ENCODE results near the gene EPHB3. TPM values are rescaled to one million over a fixed set of nuclear protein-coding genes. Genes with fewer than 3 reads are reported as not detected.
A peak's percentile ranks its signal among the peaks of the same experiment; 100 is the strongest.

The EPHB3 gene
- total and polyA plus RNA-seq, 2 of the 4 experiments (the other 2 are of a cell fraction) = 0.72 to 2.9 TPM

DNA sequence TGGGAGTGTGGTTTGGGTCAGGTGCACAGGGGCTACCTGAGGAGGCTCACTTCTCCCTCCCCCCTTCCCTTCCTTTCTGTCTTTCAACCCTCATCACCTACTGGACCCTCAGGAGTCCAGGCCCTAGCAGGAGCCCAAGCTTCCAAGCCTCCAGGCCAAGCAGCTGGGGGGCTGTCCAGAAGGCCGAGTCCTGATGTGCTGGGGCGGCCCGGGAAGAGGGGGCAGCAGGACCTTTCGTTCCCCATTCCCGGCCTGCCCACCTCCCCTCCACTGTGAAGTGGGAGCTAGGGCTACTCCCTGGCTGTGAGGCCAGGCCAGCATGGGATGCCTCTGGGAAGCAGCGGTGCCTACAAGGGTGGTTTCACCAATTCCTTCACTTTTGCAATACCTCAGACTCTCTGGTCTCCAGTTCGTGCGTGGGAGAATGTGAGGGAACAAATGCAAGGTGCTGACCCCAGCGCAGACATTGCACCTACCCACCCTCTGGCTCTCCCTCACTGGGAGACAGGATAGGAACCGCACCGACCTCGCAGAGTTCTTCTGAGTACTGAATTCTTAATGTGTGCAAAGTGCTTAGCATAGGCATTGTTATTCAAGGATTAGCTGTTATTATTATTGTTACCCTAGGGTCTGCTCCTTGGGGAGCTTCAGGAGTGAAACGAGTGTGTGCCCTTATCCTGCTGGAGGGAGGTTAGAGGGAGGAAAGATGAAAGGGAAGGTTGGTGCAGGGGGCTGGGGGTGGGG lies 2.5 kb downstream of the EPHB3 start (continued):
- TF ChIP-seq CEBPB (IDR thresholded peaks at IDR 0.05; ENCODE audit: low read depth, low read length) (no peak), CHD1 (IDR thresholded peaks at IDR 0.05; ENCODE audit: low read depth, low read length) (no peak)

DNA sequence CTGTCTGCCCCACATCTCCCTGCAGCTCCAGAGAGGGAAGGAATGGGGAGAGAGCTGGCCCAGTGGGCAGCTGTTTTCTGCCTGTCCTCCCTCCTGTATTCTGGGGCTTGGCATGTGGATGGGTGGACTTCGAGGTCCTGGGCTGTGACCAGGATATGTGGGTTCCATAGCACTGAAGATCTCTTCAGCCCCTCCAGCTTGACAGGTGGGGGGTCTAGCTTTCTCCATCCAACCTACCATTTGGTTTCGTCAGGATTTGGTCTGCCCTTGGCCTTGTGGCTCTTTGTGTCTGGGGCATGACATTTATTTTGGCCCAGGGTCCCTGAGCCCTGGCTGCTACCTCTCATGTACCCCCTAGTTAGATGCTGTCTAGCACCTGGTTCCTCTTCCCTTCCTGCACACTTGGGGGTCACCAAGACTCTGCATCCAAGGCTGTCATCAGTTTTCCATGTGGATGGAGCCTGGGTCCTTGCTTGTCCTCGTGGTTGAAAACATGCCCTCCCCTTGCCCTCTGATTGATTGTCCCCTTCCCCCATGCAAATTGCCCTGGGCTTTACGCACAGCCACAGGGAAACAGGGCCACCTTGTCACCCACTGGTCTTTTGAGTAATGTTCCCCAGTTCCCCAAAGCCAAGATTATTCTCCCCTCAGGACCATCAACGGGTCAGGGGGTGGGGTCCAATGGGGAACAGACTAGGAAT lies 3.2 kb downstream of the EPHB3 start:
- Histone ChIP-seq H3K27me3 (ENCODE audit: control insufficient read depth, insufficient read depth, low read length) (0 out of 2 replicates have a peak, but pooled peaks cover 2% of the 10 kb centered on the region), H3K23ac (ENCODE audit: low read depth, low read length) (peak overlapping the region; percentile 36; the same call in 1 of the 2 replicates), H4K5ac (ENCODE audit: low read depth, low read length) (no peak overlapping the region), H3K4ac (ENCODE audit: low read depth, low read length) (peak overlapping the region; percentile 91; the same call in 1 of the 2 replicates), H3K27ac (ENCODE audit: insufficient read depth, low read length) (no peak overlapping the region; the same call in 1 of the 2 replicates), H2BK15ac (ENCODE audit: low read depth, low read length) (no peak overlapping the region), H2BK120ac (ENCODE audit: low read depth, low read length) (peak overlapping the region; percentile 50), H3K9me3 (ENCODE audit: control insufficient read depth, insufficient read depth, low read length) (no peaks in the 10 kb centered on the region), H3K4me1 (ENCODE audit: control insufficient read depth, insufficient read depth, low read length) (peaks cover 48% of the 10 kb centered on the region), H2AK9ac (replicated peaks; ENCODE audit: low read depth, low read length, poor library complexity) (peak overlapping the region; percentile 48), H4K20me1 (ENCODE audit: insufficient read depth, low read length) (peaks cover 4% of the 10 kb centered on the region; the same call in 1 of the 2 replicates), H2BK20ac (ENCODE audit: low read depth, low read length) (no peak overlapping the region), H3K36me3 (ENCODE audit: control insufficient read depth, insufficient read depth, low read length) (no peaks in the 10 kb centered on the region), H2AFZ (replicated peaks; ENCODE audit: low read length, poor library complexity) (peak overlapping the region; percentile 88), H3K56ac (ENCODE audit: extremely low read depth, insufficient read depth, low read length) (no peak overlapping the region), H2AK5ac (ENCODE audit: low read depth, low read length) (0 out of 2 replicates have a peak overlapping the region, but pooled peaks have one; percentile 6), H3K79me1 (ENCODE audit: low read depth in 1 of 2, low read length in 2 of 2) (peaks cover 4 to 43% of the 10 kb centered on the region in 2 experiments; a peak in 2 of 4 replicates), H3K9ac (ENCODE audit: low read depth, low read length) (no peak overlapping the region; the same call in 1 of the 2 replicates), H4K91ac (ENCODE audit: insufficient read depth, low read depth, low read length) (no peak overlapping the region), H3K4me3 (ENCODE audit: insufficient read depth, low read depth, low read length) (no peak overlapping the region), H3K18ac (ENCODE audit: low read depth, low read length) (no peak overlapping the region; the same call in 1 of the 2 replicates), H2BK5ac (ENCODE audit: low read depth, low read length, poor library complexity, severe bottlenecking) (no peak overlapping the region), H4K8ac (ENCODE audit: low read depth in 2 of 2, low read length in 2 of 2) (no peak overlapping the region), H3K9me1 (ENCODE audit: insufficient read depth, low read length) (peaks cover 24% of the 10 kb centered on the region), H3K14ac (replicated peaks; ENCODE audit: low read depth, low read length) (peak overlapping the region; percentile 11; the same call in 1 of the 2 replicates), H3K4me2 (ENCODE audit: low read depth, low read length) (peak overlapping the region; percentile 52; the same call in 1 of the 2 replicates)
- POLR2A ChIA-PET (ENCODE audit: unreplicated experiment) = no interaction called here
- CTCF ChIA-PET = interaction anchor here (0.9 to 1.2 kb wide), 3 partner anchors 56 to 213 kb away, joined by 3 to 5 read pairs (median 3); no protein-coding TSS in a partner anchor
- no peak for DNase-seq
- BruUV-seq (replicated peaks) = no TSS peak
- 67% methylated on average over 3 of the region's 5 CpGs; no CpG with 5 or more reads in 1 of the 2 experiments for WGBS, 2 experiments (ENCODE audit: extremely low coverage in 2 of 2, insufficient read length in 1 of 2)
- in situ Hi-C loops (cut with MboI; ENCODE audit: low sequenced_read_pairs) = no loop called here
- dilution Hi-C loops (cut with HindIII; ENCODE audit: low sequenced_read_pairs, unreplicated experiment) = no loop called here
- intact Hi-C loops (cut with micrococcal nuclease) = loop anchor here (2.0 kb wide), 1 partner anchor 152 kb away; no protein-coding TSS in a partner anchor
- no peak for ATAC-seq (ENCODE audit: low read depth)
- TF ChIP-seq, protein P1, sequence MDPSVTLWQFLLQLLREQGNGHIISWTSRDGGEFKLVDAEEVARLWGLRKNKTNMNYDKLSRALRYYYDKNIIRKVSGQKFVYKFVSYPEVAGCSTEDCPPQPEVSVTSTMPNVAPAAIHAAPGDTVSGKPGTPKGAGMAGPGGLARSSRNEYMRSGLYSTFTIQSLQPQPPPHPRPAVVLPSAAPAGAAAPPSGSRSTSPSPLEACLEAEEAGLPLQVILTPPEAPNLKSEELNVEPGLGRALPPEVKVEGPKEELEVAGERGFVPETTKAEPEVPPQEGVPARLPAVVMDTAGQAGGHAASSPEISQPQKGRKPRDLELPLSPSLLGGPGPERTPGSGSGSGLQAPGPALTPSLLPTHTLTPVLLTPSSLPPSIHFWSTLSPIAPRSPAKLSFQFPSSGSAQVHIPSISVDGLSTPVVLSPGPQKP (IDR thresholded peaks at IDR 0.05; ENCODE audit: borderline replicate concordance, low read depth, low read length) = no peak
- TF ChIP-seq NFE2L2 (IDR thresholded peaks at IDR 0.05; ENCODE audit: low read depth, low read length) (no peak), BHLHE40 (IDR thresholded peaks at IDR 0.05; ENCODE audit: low read depth, low read length) (no peak), MXI1 (IDR thresholded peaks at IDR 0.05; ENCODE audit: borderline replicate concordance, low read depth, low read length) (no peak), RCOR1 (IDR thresholded peaks at IDR 0.05; ENCODE audit: insufficient replicate concordance, low read length) (no peak), SMC3 (IDR thresholded peaks at IDR 0.05; ENCODE audit: low read depth, low read length) (no peak), USF2 (IDR thresholded peaks at IDR 0.05; ENCODE audit: low read depth, low read length) (no peak), POLR2A (IDR thresholded peaks at IDR 0.05; ENCODE audit: low read depth, low read length) (no peak), RFX5 (IDR thresholded peaks at IDR 0.05; ENCODE audit: low read depth, low read length) (no peak)
